GM18505 (cell line): ENCODE measurements around the gene COL6A2.

Experiments used
- ATAC-seq: cut with Tn5 transposase; IDR thresholded peaks from one replicate; pipeline ENCODE4 v1.9.1; 2021; ENCODE audit not compliant: unreplicated experiment
- POLR2A ChIP-seq: IDR thresholded peaks from 4 replicates; pipeline ENCODE4 v1.6.1; 2011; ENCODE audit warnings: borderline replicate concordance; ENCODE audit not compliant: insufficient read depth, insufficient read length; ENCODE audit errors: extremely low read depth

The COL6A2 gene

DNA sequence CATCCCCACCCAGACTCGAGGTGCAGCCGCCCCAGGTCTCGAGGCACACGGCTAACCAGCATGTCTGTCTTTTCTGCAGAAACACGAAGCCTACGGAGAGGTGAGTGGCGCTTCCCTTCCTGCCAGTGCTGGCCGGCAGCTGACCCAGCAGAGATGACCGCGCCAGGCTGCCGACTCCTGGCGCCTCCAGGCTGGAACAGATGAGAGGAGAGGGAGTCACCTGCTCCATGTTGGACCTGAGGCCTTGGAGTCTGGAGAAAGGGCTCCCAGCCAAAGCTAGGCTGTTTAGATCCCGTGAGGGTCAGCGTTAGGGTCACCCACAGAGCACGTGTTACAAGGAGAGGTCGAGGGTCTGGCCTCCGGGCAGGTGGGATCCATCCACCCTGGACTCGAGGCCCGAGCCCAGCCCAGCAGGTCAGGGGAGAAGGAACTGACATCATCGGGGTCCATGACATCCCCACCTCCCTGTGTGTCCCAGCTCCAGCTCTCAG is 14.9 kb downstream of the COL6A2 start:
- TF ChIP-seq POLR2A, result no peak
- ATAC-seq, result no peak

GRCh38 chr21:46113497-46114176 is 15.7 kb downstream of the COL6A2 start:
- TF ChIP-seq POLR2A, result no peak
- no peak for ATAC-seq

DNA sequence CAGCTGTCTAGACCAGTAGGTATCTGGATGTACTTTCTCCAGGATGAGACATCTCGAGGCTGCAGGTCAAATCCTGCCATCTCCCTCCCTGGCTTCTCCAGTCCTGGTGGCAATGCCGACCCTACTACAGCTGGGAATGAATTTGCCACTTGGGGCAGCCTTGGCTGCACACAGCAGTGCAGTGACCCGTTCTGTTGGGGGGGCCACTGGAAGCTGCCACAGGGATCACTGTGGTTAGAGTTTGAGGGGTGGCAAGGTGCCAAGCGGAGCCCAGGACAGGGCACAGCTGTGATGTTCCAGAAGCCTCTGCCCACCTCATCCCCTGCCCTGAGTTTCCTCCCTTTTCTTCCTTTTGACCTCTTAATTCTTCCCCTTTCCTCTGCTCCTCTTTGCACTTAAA is 17.1 kb downstream of the COL6A2 start:
- no peak for ATAC-seq
- TF ChIP-seq POLR2A, result no peak

- no peak for TF ChIP-seq POLR2A
- ATAC-seq, result no peak
Observed at GRCh38 chr21:46115441-46116188, 17.7 kb downstream of the COL6A2 start.

DNA sequence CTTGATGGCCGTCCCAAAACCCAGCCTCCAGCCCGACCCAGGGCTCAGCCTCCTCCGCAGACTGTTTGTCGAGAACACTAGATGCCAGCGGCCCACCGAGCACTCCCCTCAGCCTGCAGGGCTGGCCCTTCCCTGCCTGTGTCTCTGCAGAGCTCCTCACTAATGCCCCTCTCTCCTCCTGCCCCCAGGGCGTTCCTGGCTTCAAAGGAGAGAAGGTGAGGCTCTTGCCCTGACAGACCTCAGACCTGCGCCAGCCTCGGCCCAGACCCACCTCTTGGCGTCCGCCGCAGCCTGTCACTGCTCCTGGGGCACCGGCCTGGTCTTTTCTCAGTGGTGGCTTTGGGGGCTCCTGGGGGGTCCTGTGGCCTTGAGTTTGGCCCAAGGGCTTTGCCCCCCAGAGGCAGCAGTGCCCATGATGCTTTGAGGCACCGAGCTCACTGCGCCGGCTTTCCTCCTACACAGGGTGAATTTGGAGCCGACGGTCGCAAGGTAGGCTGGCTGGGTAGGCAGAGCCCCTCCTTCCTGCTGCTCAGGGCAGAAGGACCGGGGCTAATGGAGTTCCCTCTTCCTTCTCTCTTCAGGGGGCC is 18.4 kb downstream of the COL6A2 start:
- TF ChIP-seq POLR2A, result no peak
- ATAC-seq, result no peak

GRCh38 chr21:46116776-46117585 is 19.1 kb downstream of the COL6A2 start:
- no peak for ATAC-seq
- TF ChIP-seq POLR2A, result no peak

- no peak for TF ChIP-seq POLR2A
- no peak for ATAC-seq
Observed at GRCh38 chr21:46117586-46118315, 19.8 kb downstream of the COL6A2 start.

- TF ChIP-seq POLR2A, result no peak
- ATAC-seq, result no peak
Observed at GRCh38 chr21:46118316-46119143, 20.6 kb downstream of the COL6A2 start.

GRCh38 chr21:46119144-46119636 is 21.3 kb downstream of the COL6A2 start:
- ATAC-seq, result no peak
- TF ChIP-seq POLR2A, result no peak

DNA sequence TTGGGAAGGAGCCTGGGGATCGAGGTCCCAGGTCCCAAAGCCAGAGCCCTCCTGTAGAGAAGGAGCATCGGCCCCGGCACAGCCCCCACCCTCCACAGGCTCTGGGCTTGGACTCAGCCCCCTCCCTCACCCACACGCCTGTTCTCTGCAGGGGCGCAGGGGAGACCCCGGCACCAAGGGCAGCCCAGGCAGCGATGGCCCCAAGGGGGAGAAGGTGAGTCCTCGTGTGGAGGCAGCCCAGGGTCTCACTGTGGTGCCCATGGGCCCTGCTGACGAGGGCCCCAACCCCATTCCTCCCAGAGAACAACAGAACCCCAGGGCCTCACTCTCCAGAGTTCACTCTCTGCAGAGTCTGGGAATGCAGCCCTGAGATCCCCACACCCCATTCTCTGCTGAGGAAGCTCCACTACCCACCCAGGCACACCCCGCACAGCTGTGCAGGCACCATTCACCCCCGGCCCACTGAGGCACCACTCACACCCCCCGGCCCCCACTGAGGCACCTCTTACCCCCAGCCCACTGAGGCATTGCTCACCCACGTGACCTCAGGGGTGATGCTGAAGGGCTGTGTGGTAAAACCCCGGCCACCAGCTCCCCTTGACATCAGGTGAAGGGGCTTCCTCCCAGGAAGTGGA is 21.8 kb downstream of the COL6A2 start:
- ATAC-seq, result no peak

More for the DNA sequence above, 21.8 kb downstream of the COL6A2 start:
- no peak for TF ChIP-seq POLR2A
